GM08714 (cell line): ENCODE measurements around the gene EMSY.

Source experiments
- H3K4me3 ChIP-seq: fragments of 200-500 bp; sonication (Bioruptor generic); 2 replicates; pipeline ENCODE4 v1.5.1; 2014; ENCODE audit warnings: mild to moderate bottlenecking, low read length, inconsistent platforms
- ZNF274 ChIP-seq: IDR thresholded peaks from 2 replicates; pipeline ENCODE4 v1.6.1; 2012; ENCODE audit warnings: mild to moderate bottlenecking, low read depth, low read length

EMSY gene

DNA sequence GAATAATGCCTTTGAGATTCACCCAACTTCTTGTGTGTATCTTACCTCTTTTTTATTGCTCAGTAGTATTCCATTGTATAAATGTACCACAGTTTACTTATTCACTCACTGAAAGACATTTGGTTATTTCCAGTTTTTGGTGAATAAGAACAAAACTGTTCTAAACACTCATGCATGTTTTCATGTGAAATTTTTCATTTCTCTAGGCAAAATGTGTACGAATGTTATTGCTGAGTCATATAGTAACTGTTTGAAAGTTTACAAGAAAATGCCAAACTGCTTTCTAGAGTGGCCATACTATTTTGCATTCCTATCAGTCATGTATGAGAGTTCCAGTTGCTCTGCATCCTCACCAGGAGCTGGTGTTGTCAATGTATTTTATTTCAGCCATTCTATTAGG is 8.8 kb upstream of the EMSY start:
- no peak for TF ChIP-seq ZNF274

DNA sequence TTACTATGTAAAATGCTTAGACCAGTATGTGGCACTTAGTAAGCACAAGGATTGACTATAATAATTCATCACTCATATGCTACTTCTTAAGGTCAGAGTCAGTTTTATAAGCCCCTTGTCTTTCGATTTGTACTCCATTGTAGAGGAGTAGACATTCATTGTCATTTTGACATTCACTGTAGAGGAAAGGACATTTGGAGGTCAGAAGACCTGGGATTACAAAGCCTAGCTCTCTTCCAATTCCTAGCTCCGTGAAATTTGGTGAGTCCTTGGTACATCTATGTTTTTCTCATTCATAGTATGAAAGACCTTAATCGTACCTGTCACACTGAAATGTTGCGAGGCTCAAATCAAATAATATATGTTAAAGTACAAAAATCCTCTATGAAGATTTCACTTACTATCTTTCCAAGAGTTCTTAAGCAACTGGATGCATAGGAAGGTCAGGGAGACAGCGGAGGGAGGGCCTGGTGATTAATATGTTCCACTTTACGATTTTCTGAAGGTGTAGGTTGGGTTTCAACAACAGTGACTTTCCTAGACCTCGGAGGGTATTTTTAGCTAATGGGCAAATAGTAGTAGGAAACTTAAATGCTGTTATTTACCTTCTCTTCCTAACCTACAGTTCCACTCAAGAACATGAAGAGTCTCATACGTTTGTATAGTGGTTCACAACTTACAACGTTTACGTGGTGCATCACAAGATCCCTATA is 1.4 kb upstream of the EMSY start:
- TF ChIP-seq ZNF274: no peak
- peak overlapping the region; percentile 97 for H3K4me3 ChIP-seq

More for the DNA sequence above, 8.8 kb upstream of the EMSY start:
- H3K4me3 ChIP-seq: no peak overlapping the region

DNA sequence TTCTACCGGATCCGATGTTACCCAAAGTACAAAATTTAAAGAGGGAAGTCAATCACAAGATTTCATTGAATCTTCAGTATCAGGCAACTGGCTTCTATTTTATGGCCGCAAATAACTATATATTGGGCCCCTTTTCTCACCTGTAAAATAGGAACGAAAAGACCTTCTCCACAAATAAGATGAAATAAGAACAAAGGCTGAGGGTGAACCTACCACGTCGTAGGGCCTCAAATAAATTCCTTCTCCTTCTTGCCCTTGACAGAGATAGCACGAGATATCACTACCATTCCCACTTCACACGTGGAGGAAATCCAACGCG is 794 bp upstream of the EMSY start:
- peak overlapping the region; percentile 97 for H3K4me3 ChIP-seq
- no peak for TF ChIP-seq ZNF274

DNA sequence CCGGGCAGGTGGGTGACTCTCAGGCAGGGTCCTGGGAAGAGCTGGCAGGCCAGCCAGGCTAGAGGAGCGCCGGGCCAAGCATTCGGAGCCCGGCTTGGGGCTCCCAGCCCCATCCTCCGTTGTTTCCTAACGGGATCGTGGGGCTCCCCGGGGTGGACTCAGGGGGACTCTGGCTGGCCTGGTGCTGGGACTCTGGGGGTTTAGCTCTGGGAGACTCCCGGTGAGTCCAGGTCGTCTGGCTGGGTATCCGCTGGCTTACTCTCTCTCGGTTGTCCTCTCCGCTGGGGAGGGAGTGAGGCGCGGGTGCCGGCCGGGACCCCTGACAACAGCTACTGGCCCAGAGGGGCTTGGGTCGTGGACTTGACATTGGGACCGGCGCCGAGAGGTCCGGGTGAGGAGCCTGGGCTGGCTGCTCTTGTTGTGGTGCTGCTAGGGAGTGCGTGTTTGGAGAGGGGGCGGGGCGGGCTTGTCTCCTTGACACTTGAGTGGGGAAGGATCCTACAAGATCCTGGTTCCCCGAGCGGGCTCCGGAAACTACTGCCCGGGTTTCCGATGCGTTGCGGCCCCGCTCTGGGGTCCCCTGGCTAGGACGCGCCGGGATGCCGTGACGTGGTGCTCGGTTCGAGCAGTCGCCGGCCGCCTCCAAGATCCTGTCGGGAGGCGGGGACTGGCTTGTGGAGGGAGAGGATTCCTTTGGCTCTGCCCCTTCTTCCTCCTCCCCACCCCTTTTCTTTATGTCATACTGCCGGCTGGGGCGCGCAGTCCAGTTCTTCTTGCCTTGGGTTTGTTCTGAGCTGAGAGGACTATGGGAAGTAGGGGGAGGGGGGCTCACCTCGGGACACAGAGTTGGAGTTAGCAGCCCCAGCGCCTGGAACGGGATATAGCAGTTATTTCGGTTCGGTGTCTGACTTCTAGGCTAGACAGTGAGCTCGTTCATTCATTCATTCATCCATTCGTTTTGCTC is 585 bp downstream of the EMSY start:
- peak overlapping the region; percentile 97 for H3K4me3 ChIP-seq
- no peak for TF ChIP-seq ZNF274

DNA sequence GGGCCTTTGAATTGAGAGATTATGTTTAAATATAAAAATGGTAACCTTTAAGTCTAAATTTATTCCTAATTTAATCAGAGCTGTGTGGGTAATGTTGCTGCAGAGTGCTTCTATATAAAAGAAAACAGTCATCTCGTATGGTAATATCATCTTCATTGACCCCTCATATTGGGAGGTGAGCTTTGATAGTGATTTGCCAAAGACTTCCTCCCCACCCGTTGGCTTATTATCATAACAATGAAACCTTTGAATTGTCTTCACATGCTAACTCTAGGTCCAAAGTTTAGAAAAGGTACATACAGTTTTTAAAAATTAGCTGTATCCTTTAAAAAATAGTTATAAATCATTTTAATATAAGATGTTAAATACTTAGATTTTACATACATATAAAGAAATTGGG is 3.7 kb downstream of the EMSY start:
- no peak for TF ChIP-seq ZNF274
- H3K4me3 ChIP-seq: no peak overlapping the region

DNA sequence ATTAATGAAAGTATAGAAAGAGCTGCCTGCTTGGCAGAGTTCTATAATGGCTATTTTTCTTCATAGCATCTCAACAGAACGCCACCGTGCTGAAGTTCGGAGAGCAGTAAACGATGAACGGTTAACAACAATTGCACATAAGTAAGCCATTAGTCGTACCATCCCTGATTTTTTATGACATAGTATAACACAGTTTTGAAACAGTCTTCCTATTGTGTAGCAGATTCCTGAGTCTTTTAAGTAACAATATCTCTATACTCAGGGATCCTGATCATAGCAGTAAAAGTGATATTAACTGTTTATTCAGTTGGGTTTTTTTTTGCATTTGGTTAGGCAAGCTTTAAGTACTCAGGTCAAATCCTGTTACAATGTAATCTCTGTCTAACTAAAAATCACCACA is 8.4 kb downstream of the EMSY start:
- no peak overlapping the region for H3K4me3 ChIP-seq
- no peak for TF ChIP-seq ZNF274

DNA sequence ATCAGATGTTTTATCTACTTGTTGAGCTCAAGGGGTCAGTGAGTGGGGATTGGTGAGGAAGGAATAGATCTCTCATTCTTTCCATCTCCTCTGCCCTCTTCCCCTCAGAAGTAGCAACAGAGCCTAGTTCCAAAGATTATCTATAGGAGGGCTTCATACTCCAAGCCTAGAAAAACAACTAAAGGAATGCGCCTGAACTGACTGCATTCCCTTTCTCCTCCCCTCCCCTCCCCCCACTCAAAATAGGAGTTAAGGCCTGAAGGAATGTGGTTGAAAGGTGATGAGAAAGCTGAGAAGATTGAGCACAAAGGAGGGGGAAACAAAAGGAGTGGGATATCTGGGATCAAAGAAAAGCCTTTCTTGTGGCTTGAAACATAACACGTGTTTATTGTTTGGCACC is 10.5 kb downstream of the EMSY start:
- TF ChIP-seq ZNF274: no peak
- no peak overlapping the region for H3K4me3 ChIP-seq

DNA sequence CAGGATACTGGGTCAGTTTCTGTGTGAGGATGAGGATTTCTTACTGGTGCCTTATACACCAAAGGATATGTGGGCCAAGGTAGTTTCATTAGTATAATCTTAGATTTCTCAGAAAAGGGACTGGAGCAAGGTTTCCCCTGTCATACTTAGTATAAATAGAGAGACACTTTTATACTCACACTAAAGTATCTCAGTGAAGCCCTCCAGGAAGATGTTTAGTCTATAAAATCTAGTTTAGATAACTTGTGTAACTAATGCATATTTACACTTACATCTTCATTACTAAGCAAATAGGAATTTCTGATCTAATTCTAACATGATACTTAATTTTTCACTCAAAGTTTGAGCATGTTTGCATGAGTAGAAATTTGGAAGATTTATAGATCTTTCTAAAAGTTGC is 11.1 kb downstream of the EMSY start:
- no peak for TF ChIP-seq ZNF274
- H3K4me3 ChIP-seq: no peak overlapping the region

- no peak for TF ChIP-seq ZNF274
- H3K4me3 ChIP-seq: no peak overlapping the region
These were observed 11.8 kb downstream of the EMSY start for GRCh38 chr11:76456571-76456970.

GRCh38 chr11:76459299-76459698 is 14.5 kb downstream of the EMSY start:
- H3K4me3 ChIP-seq: no peak overlapping the region
- no peak for TF ChIP-seq ZNF274

GRCh38 chr11:76459846-76460245 is 15.0 kb downstream of the EMSY start:
- no peak for TF ChIP-seq ZNF274
- H3K4me3 ChIP-seq: no peak overlapping the region

GRCh38 chr11:76462317-76462716 is 17.5 kb downstream of the EMSY start:
- no peak overlapping the region for H3K4me3 ChIP-seq
- no peak for TF ChIP-seq ZNF274

DNA sequence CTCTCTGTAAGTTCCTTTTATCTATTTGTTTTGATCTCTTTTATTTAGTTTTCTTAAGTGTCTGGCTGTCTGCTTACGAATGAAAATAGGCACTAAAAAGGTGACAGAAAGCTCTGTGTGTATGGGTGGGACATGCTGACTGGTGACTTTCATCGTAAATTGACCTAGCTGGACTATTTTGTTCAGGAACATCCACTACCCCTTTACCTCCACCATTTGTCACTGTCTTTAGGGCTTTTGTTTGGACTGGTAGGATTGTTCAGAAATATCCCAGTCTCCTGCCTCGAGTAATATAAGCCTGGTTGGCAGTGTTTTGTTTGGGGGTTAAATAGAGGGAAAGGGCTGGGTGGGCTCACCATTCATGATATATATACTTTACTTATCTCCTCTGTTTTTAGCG is 20.9 kb downstream of the EMSY start:
- no peak for TF ChIP-seq ZNF274

DNA sequence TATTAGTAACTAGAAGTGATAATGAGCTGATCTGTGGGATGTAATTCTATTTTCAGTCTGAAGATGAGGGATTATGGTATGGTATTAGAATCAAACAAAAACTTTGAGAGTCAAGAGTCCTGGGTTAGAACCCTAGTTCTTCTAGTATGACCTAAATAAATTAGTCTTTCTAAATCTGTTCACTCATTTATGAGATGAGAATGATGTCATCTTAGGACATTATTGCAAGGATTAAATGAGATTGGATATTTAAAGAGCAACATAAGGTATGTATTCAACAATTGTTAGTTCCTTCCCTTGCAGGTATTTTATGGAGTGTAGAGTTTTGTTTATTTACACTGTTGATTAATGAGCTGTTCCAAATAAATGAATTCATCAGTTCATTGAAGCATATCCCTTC is 21.8 kb downstream of the EMSY start:
- H3K4me3 ChIP-seq: no peak overlapping the region
- no peak for TF ChIP-seq ZNF274

More for the DNA sequence above, 20.9 kb downstream of the EMSY start:
- H3K4me3 ChIP-seq: no peak overlapping the region

GRCh38 chr11:76469141-76469540 is 24.3 kb downstream of the EMSY start:
- TF ChIP-seq ZNF274: no peak
- H3K4me3 ChIP-seq: no peak overlapping the region
